Measurements from ENCODE around the gene STX1A. TPM values are rescaled to one million over a fixed set of nuclear protein-coding genes. Genes with fewer than 3 reads are reported as not detected.

STX1A gene
- total RNA-seq, 2 donors from 2014 or later: 9.9 to 12.5 TPM

DNA sequence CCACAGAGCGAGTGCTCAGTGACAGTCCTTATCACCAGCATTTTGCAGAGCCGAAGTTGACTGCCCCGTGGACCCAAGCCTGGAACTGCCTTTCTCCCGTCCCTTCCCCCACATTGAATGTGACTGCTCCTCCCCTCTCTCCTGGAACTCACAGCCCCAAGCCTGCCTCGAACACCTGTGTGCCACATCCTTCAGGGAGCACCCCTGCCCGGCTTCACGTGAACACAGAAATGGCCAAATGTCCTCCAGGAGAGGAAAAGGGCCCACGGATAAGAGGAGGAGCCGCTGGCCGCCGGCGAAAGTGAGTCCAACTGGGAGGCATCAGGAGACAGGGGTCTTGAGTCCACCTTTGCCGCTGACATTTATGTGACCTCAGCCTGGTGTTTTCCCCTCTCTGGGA is 16.2 kb downstream of the STX1A start:
- Histone ChIP-seq H3K4me3 (no peak overlapping the region), H3K4me1 (no peaks in the 10 kb centered on the region), H3K27me3 (no peaks in the 10 kb centered on the region), H3K27ac (no peak overlapping the region), H3K36me3 (replicated peaks in 1 of 2; ENCODE audit: insufficient read depth in 1 of 2, low read depth in 2 of 2) (peaks cover 0 to 5% of the 10 kb centered on the region in 2 donors), H3K9me3 (no peaks in the 10 kb centered on the region)
- TF ChIP-seq POLR2A (IDR thresholded peaks at IDR 0.05): no peak
- TF ChIP-seq, protein P1, sequence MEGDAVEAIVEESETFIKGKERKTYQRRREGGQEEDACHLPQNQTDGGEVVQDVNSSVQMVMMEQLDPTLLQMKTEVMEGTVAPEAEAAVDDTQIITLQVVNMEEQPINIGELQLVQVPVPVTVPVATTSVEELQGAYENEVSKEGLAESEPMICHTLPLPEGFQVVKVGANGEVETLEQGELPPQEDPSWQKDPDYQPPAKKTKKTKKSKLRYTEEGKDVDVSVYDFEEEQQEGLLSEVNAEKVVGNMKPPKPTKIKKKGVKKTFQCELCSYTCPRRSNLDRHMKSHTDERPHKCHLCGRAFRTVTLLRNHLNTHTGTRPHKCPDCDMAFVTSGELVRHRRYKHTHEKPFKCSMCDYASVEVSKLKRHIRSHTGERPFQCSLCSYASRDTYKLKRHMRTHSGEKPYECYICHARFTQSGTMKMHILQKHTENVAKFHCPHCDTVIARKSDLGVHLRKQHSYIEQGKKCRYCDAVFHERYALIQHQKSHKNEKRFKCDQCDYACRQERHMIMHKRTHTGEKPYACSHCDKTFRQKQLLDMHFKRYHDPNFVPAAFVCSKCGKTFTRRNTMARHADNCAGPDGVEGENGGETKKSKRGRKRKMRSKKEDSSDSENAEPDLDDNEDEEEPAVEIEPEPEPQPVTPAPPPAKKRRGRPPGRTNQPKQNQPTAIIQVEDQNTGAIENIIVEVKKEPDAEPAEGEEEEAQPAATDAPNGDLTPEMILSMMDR (IDR thresholded peaks at IDR 0.05): no peak
- intact Hi-C loops (cut with DNase I): no loop called here
- WGBS, 2 donors: 71 to 74% methylated on average over 13 of the region's 13 CpGs
- ATAC-seq: no peak
- no peak for DNase-seq

DNA sequence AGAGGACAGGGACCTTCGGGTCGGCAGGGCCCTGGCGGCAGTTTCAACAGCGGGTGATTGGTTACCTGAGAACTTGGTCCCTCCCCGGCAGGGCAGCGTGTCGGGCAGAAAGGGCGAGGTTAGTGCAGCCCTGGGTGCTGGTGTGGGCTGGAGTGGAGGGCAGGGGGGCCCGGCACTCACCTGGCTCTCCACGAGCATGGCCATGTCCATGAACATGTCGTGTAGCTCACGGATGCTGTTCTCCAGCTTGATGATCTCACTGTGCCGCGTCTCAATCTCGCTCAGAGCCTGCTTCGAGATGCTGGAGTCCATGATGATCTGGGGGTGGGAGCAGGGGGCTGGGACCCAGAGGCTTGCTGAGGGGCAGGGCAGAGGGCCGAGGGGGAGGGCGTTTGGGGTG is 16.8 kb downstream of the STX1A start:
- WGBS, 2 donors: 87% methylated on average over 17 of the region's 18 CpGs; no CpG with 5 or more reads in 1 of the 2 donors
- intact Hi-C loops (cut with DNase I): no loop called here
- H3K4me1 ChIP-seq: no peaks in the 10 kb centered on the region
- H3K9me3 ChIP-seq: no peaks in the 10 kb centered on the region
- no peak for ATAC-seq
- H3K27me3 ChIP-seq: no peaks in the 10 kb centered on the region
- no peak for DNase-seq
- no peak overlapping the region for H3K4me3 ChIP-seq
- H3K36me3 ChIP-seq (replicated peaks in 1 of 2; ENCODE audit: insufficient read depth in 1 of 2, low read depth in 2 of 2): peaks cover 0 to 6% of the 10 kb centered on the region in 2 donors
- TF ChIP-seq, protein P1 (IDR thresholded peaks at IDR 0.05): no peak
- TF ChIP-seq POLR2A (IDR thresholded peaks at IDR 0.05): no peak
- no peak overlapping the region for H3K27ac ChIP-seq

DNA sequence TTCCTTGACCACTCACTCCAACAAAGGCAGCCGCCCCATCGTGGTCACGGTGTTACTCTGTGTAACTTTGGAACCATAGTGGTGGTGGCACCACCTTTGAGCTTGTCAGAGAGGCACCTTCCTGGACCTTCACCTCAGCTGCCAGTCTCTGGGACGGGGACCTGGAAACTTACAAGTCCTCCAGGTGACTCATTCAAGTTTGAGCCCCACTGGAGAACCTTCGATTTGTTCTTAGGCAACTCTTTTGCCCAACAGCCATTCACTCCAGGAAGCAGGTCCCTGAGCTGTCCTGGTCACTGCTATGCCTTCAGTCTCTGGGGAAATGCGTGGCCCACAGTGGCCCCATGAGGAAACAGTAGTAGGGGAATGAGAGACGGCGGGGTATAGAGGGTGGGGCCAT is 17.2 kb downstream of the STX1A start:
- intact Hi-C loops (cut with DNase I): no loop called here
- H3K9me3 ChIP-seq: no peaks in the 10 kb centered on the region
- H3K27ac ChIP-seq: no peak overlapping the region
- no peaks in the 10 kb centered on the region for H3K27me3 ChIP-seq
- WGBS, 2 donors: 78 to 91% methylated on average over 8 of the region's 8 CpGs
- ATAC-seq (no peak), DNase-seq (no peak)
- TF ChIP-seq, protein P1 (IDR thresholded peaks at IDR 0.05): no peak
- no peak for TF ChIP-seq POLR2A (IDR thresholded peaks at IDR 0.05)
- H3K4me3 ChIP-seq: no peak overlapping the region
- H3K36me3 ChIP-seq (replicated peaks in 1 of 2; ENCODE audit: insufficient read depth in 1 of 2, low read depth in 2 of 2): peaks cover 0 to 6% of the 10 kb centered on the region in 2 donors
- H3K4me1 ChIP-seq: no peaks in the 10 kb centered on the region

DNA sequence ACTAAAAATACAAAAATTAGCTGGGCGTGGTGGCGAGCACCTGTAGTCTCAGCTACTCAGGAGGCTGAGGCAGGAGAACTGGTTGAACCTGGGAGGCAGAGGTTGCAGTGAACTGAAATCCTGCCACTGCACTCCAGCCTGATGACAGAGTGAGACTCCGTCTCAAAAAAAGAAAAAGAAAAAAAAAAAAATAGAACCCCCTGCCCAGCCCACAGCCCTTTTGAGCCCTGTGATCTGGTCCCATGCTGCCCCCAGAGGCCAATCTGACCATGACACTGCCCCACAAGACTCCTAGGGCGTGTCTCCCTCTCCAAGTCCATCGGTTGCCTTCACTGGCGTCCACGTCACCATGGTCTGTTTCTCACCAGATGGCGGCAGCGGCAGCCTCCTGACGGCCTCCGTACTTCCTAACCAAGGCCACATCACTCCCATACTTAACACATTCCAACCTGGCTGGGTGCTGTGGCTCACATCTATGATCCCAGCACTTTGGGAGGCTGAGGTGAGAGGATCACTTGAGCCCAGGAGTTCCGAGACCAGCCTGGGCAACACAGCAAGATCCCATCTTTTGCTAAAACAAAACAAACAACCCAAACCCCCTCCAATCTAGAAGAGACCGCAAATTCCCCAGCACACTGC is 18.0 kb downstream of the STX1A start:
- Histone ChIP-seq H3K36me3 (replicated peaks in 1 of 2; ENCODE audit: insufficient read depth in 1 of 2, low read depth in 2 of 2) (peaks cover 0 to 8% of the 10 kb centered on the region in 2 donors), H3K27me3 (no peaks in the 10 kb centered on the region), H3K27ac (peak overlapping the region in 1 of 4 donors; percentile 3), H3K9me3 (no peaks in the 10 kb centered on the region), H3K4me1 (no peaks in the 10 kb centered on the region), H3K4me3 (no peak overlapping the region)
- 55 to 61% methylated on average over 12 to 13 of the region's 13 CpGs for WGBS, 2 donors
- intact Hi-C loops (cut with DNase I): no loop called here
- peak; percentile 50 to 68 (median 60) for DNase-seq
- no peak for TF ChIP-seq POLR2A (IDR thresholded peaks at IDR 0.05)
- TF ChIP-seq, protein P1 (IDR thresholded peaks at IDR 0.05): peak in 6 of 7 experiments; percentile 41 to 69 (median 46)
- ATAC-seq: peak; percentile 58

DNA sequence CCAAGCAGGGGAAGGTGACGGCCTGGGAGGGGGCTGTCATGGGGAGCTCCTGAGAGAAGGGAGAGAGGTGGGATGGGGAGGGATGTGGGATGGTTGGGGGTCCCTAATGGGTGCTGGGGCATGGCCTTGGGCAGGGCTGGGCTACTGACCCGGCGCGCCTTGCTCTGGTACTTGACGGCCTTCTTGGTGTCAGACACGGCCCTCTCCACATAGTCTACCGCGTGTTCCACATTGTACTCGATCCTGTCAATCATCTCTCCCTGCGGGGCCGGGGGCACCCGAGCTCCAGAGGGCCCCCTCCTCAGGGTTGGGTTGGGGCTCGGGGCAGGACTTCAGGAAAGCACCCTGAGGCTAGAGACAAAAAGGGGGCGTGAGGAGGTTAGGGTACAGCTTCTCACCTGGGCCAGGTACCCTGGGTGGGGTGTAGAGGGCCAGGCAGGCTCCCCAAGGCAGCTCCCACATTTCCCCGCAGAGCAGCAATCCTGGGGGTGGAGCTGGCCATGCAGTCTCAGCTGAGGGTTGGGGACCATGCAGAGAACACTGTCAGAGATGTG is 18.8 kb downstream of the STX1A start:
- DNase-seq: no peak
- H3K27ac ChIP-seq: no peak overlapping the region
- H3K9me3 ChIP-seq: no peaks in the 10 kb centered on the region
- 90 to 95% methylated on average over 13 to 15 of the region's 15 CpGs for WGBS, 2 donors
- intact Hi-C loops (cut with DNase I): no loop called here
- no peaks in the 10 kb centered on the region for H3K4me1 ChIP-seq
- H3K4me3 ChIP-seq: no peak overlapping the region
- TF ChIP-seq, protein P1 (IDR thresholded peaks at IDR 0.05): no peak
- no peak for TF ChIP-seq POLR2A (IDR thresholded peaks at IDR 0.05)
- H3K36me3 ChIP-seq (replicated peaks in 1 of 2; ENCODE audit: insufficient read depth in 1 of 2, low read depth in 2 of 2): peaks cover 0 to 13% of the 10 kb centered on the region in 2 donors
- ATAC-seq: no peak
- H3K27me3 ChIP-seq: no peaks in the 10 kb centered on the region
